Superior temporal gyrus (tissue), 1 donor: Measurements from ENCODE around the gene PTH1R.

Experiments
- DNase-seq: peaks from one replicate; pipeline ENCODE4 v3.0.0-alpha.2; 2016; ENCODE audit errors: extremely low spot score

The PTH1R gene

GRCh38 chr3:46877406-46878125 is at the start of gene PTH1R:
PTH1R (plus strand) TSS chr3:46877721; CDS start chr3:46883560, 5,839 bp downstream.
- no peak for DNase-seq

- no peak for DNase-seq
These were observed 47.8 kb upstream of the PTH1R start for GRCh38 chr3:46829699-46830208.

GRCh38 chr3:46830801-46831200 is 46.7 kb upstream of the PTH1R start:
- DNase-seq: no peak

DNA sequence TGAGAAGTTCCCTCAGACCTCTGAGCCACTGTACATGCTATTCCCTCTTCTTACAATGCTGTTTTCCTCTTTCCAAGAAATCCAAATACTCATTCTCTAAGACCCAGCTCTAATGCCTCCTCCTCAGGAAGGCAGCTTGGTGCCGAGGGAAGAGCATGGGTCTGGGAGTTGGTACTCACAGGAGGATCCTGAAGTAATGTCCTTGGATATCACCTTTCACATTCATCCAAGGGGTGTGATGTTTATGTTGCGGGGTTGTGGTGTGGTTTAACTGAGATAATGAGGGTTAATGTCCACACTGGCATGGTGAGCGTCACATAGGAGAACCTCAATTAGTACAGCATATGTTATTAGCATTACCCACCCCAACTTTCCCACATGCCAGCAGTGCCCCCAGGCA is 46.2 kb upstream of the PTH1R start:
- no peak for DNase-seq

DNA sequence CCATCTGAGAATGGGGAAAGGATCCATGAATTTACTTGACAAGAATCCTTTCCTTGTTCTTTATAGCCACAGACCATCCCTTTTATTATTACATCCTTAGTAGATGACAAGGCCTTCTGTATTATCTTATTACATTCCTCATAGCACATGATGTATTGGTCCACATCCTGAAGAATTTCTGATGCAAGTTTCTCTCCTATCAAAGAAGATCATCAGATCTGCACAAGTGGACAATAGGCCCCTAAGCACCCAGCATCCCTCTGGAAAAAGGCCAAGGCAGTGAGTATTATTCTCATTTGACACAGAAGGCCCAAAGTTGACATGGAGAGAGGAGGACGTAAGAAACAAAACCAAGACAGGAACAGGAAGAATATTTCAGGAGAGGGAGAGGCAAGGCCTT is 45.7 kb upstream of the PTH1R start:
- DNase-seq: no peak

GRCh38 chr3:46833346-46834300 is 43.9 kb upstream of the PTH1R start:
- DNase-seq: no peak

DNA sequence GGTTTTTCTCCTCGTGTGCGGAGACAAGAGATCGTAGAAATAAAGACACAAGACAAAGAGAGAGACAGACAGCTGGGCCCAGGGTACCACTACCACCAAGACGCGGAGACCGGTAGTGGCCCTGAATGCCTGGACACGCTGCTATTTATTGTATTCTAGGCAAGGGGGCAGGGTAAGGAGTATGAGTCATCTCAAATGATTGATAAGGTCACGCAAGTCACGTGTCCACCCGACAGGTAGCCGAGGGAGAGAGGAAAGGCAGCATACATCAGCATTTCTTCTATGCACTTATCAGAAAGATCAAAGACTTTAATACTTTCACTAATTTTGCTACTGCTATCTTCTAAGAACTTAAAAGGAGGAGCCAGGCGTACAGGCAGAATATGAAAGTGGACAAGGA is 42.5 kb upstream of the PTH1R start:
- no peak for DNase-seq

DNA sequence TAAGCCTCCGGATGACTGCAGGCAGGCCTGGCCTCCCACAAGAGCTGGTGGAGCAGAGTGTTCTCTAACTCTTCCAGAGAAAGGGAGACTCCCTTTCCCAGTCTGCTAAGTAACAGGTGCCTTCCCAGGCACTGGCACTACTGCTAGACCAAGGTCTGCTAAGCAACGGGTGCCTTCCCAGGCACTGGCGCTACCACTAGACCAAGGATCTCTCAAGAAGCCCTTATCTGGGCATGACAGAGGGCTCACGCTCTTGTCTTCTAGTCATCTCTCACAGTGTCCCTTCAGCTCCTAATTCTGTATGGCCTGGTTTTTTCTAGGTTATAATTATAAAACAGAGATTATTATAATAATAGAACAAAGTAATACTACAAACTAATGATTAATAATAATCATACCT is 42.0 kb upstream of the PTH1R start:
- DNase-seq: no peak

DNA sequence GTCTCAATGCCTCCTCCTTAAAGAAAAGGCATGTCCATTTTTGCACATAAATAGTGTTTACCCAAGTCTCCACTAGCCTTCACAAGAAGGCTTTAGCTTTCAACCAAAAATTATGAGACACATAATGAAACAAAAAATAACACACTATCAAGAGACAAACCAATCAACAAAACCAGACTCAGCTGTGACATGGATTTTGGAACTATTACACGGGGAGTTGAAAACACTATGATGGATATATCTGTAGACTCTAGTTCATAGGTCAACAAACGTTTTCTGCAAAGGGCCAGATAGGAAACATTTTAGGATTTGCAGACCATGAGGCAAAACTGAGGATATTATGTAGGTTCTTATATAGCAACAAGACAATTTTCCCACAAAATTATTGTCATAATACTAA is 39.2 kb upstream of the PTH1R start:
- DNase-seq: no peak

DNA sequence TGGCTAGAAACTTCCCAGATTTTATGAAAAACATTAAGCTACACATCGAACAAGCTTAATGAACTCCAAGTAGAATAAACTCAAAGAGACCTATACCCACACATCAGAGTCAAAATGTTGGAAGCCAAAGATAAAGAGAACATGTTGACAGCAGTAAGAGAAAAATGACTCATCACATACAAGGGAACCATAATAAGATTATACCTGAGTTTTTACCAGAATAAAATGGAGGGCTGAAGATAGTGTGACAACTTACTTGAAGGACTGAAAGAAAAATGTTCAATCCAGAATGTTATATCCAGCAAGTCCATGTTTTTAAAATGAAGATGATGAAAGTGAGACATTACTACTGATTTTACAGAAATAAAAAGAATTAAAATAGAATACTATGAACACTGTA is 37.0 kb upstream of the PTH1R start:
- no peak for DNase-seq

GRCh38 chr3:46843508-46843907 is 34.0 kb upstream of the PTH1R start:
- DNase-seq: no peak

- DNase-seq: no peak
These were observed 33.1 kb upstream of the PTH1R start for GRCh38 chr3:46844397-46844796.

DNA sequence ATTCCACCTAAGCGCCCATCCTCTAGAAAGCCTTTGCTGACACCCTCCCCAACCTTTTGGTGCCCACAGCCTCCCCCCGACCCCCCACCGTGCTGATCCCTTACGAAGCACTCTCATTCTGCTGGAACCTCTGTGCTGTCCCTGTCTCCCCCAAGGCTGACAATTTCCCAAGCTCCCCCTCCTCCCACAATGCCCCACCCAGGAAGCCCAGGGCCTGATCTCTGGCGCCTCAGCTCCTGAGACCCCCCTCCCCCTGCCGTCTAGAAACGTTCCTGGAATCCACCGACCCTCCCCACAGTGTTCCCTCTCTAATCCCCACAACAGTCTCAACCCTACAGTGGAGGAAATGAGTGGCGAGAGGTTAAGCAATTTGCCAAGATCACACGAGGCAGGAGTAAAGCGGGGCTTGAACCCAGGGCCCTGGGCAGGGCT is 32.6 kb upstream of the PTH1R start:
- no peak for DNase-seq

GRCh38 chr3:46845397-46845859 is 32.1 kb upstream of the PTH1R start:
- DNase-seq: peak; percentile 54

- peak; percentile 61 for DNase-seq
These were observed 31.5 kb upstream of the PTH1R start for GRCh38 chr3:46845860-46846623.

GRCh38 chr3:46846624-46847542 is 30.6 kb upstream of the PTH1R start:
- no peak for DNase-seq

- no peak for DNase-seq
These were observed 29.8 kb upstream of the PTH1R start for GRCh38 chr3:46847744-46848143.

DNA sequence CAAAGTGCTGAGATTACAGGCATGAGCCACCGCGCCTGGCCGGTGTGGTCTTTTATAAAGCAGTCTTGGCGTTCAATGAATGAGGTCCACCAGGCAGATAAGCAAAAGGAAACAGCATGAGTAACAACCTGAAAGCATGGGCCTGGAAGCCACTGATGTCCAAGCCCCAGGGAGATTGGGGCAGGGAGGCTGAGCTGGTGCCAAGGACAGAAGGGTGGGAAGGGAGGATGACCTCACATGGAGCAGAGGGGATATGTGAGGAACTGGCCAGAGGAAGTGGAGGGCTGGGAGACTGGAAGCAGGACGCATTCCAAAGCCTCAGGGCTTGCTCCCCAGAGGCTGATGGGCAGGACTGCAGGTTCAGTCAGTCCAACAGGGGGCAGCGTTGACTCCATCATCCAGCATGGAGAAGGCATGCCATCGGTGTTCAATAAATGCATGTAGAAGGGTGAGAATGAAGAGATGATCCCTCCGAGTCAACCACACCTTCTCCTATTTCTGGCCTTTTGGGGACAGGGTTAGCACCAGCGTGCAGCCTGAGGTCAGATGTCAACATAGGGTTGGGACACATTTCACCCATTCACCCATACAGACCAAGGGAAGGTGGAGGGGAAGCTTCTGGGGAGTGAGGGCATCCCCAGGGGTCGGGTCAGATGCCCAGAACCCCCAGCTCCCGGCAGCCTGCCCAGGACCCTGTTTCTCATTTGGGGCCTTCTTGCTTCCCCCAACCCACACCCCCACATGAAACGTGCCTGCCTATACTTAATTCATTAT is 29.1 kb upstream of the PTH1R start:
- no peak for DNase-seq

DNA sequence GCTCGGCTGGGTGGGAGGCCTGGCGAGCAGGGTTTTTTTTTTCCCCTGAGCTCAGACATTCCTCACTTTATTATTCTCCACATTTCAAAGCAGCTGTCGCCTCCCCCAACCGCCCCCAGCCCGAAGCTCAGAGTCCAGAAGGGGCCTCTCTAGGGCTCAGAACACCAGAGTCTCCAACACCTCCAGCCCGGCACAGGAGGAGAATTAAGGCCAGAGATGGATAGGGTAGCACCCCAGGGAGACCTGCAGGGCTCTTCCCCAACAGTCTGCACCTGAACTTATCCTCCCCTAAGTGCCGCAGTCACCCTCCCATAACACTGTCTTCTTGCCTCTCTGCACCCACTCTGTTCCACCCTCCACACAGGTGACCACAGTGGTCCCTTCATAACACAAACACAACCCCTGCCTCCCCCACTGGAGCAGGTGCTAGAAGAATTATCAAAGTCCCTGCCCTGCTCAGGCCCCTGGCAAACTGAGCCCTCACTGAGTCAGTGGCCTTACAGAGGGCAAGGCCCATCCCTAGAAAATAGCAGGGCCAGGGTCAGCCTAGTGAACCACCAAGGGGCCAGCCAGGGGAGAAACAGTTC is 28.4 kb upstream of the PTH1R start:
- no peak for DNase-seq
